HepG2 (cell line): ENCODE measurements around the gene OCSTAMP. TPM values are rescaled to one million over a fixed set of nuclear protein-coding genes. Genes with fewer than 3 reads are reported as not detected.

ENCODE experiments used
- ATAC-seq: fragments of 200-7000 bp; cut with Tn5 transposase; 3 replicates; pipeline ENCODE4 v1.9.1; 2020; ENCODE audit warnings: mild to moderate bottlenecking, moderate library complexity
- BruUV-seq: library from RNA; stranded (reverse); fragments of 400-500 nt; replicated peaks from 2 replicates; lab custom pipeline; 2021; lab: Mats Ljungman, UMichigan
- CTCF ChIA-PET: fragments of 300-600 bp; formaldehyde crosslinking; extraction: SDS; loops from one replicate; lab custom pipeline; 2021; ENCODE audit warnings: low total read pairs, inconsistent platforms, low intra/inter-chr PET ratio; lab: Yijun Ruan, JAX
- POLR2A ChIA-PET: fragments of 350-600 bp; sonication (Branson Sonifier 250); formaldehyde crosslinking; loops from one replicate; lab custom pipeline; 2020; ENCODE audit warnings: antibody characterized with exemption, inconsistent platforms; lab: Yijun Ruan, JAX
- DNase-seq: peaks from one replicate; pipeline ENCODE4 v3.0.0-alpha.2; 2015; ENCODE audit warnings: low spot score
- FAIRE-seq: peaks from 3 replicates; lab custom pipeline; 2011; peaks lifted over from hg19 to GRCh38; lab: Jason Lieb, UNC
- H2AFZ ChIP-seq: one replicate; pipeline ENCODE4 v1.6.1; 2011; ENCODE audit warnings: low read length, inconsistent platforms
- H3K27ac ChIP-seq: fragments of 300-600 bp; 3 replicates; pipeline ENCODE4 v1.8.0; 2011; ENCODE audit warnings: mixed run types, mild to moderate bottlenecking, mixed read lengths, low read length, inconsistent platforms; ENCODE audit not compliant: insufficient read depth; ENCODE audit errors: extremely low read length
- H3K27me3 ChIP-seq, 2 experiments: fragments of 200-600 bp in 1 of 2; 2 replicates in 1 of 2; 3 replicates in 1 of 2; pipeline versions ENCODE4 v1.6.0 to v1.8.0; 2011; ENCODE audit warnings: low read length in 2 of 2, mild to moderate bottlenecking in 2 of 2, moderate library complexity in 2 of 2, inconsistent platforms in 1 of 2; ENCODE audit not compliant: insufficient read depth in 2 of 2, control insufficient read depth in 1 of 2
- H3K36me3 ChIP-seq, 2 experiments: fragments of 200-600 bp in 1 of 2; replicated peaks in 1 of 2; 2 replicates in 1 of 2; 3 replicates in 1 of 2; pipeline versions ENCODE4 v1.5.1 to v1.8.0; 2011; ENCODE audit warnings: low read length in 2 of 2, inconsistent platforms in 1 of 2; ENCODE audit not compliant: insufficient read depth in 2 of 2, control insufficient read depth in 1 of 2
- H3K4me1 ChIP-seq: 2 replicates; pipeline ENCODE4 v1.5.1; 2012; ENCODE audit warnings: low read length, inconsistent platforms; ENCODE audit not compliant: insufficient read depth
- H3K4me2 ChIP-seq: 2 replicates; pipeline ENCODE4 v1.6.0; 2011; ENCODE audit warnings: low read depth, low read length, inconsistent platforms
- H3K4me3 ChIP-seq, 3 experiments: fragments of 200-600 bp in 1 of 3; sonication (generic), shearing (Covaris generic) in 1 of 3; replicated peaks in 1 of 3; 2 replicates each; pipeline ENCODE4 v1.5.1; 2011 to 2016; ENCODE audit warnings: low read length in 3 of 3, inconsistent platforms in 2 of 3, low read depth in 2 of 3, mild to moderate bottlenecking in 2 of 3, control low read depth in 1 of 3, mixed read lengths in 1 of 3; ENCODE audit not compliant: insufficient read depth in 1 of 3
- H3K79me2 ChIP-seq: one replicate; pipeline ENCODE4 v1.6.1; 2011; ENCODE audit warnings: low read length, inconsistent platforms; ENCODE audit not compliant: insufficient read depth
- H3K9ac ChIP-seq: 2 replicates; pipeline ENCODE4 v1.6.0; 2011; ENCODE audit warnings: mild to moderate bottlenecking, low read depth, low read length, inconsistent platforms; ENCODE audit not compliant: insufficient read depth
- H3K9me3 ChIP-seq: 2 replicates; pipeline ENCODE4 v1.5.1; 2012; ENCODE audit warnings: mild to moderate bottlenecking, low read length
- H4K20me1 ChIP-seq: 2 replicates; pipeline ENCODE4 v1.6.0; 2011; ENCODE audit warnings: inconsistent platforms, mild to moderate bottlenecking, low read length, moderate library complexity; ENCODE audit not compliant: insufficient read depth
- GLI4 ChIP-seq: sonication (generic); formaldehyde crosslinking; IDR thresholded peaks from 2 replicates; pipeline ENCODE4 v1.5.1; 2020; ENCODE audit warnings: missing genetic modification reagents, mild to moderate bottlenecking, moderate library complexity, borderline replicate concordance
- HNRNPLL ChIP-seq: fragments of 200-400 bp; formaldehyde crosslinking; IDR thresholded peaks from 2 replicates; pipeline ENCODE4 v1.6.1; 2017; ENCODE audit warnings: mild to moderate bottlenecking, low read depth, low read length; ENCODE audit not compliant: poor library complexity, severe bottlenecking
- HOXA7 ChIP-seq: sonication (generic); formaldehyde crosslinking; IDR thresholded peaks from 2 replicates; pipeline ENCODE4 v1.8.1; 2022; ENCODE audit warnings: mild to moderate bottlenecking, missing genetic modification reagents, moderate library complexity
- TCF12 ChIP-seq, 2 experiments: fragments of 450-650 bp in 1 of 2; sonication (generic) in 1 of 2; formaldehyde crosslinking in 1 of 2; IDR thresholded peaks; 2 replicates each; pipeline versions ENCODE4 v1.6.1 to v1.8.0; 2017 to 2022; ENCODE audit warnings: antibody characterized with exemption in 1 of 2, mild to moderate bottlenecking in 1 of 2, missing genetic modification reagents in 1 of 2, moderate library complexity in 1 of 2
- ZNF10 ChIP-seq: sonication (generic); formaldehyde crosslinking; IDR thresholded peaks from 2 replicates; pipeline ENCODE4 v1.4.0; 2020; ENCODE audit warnings: mild to moderate bottlenecking, low read depth, missing genetic modification reagents, borderline replicate concordance
- ZNF883 ChIP-seq: sonication (generic); formaldehyde crosslinking; IDR thresholded peaks from 2 replicates; pipeline ENCODE4 v1.5.1; 2020; ENCODE audit warnings: mild to moderate bottlenecking, missing genetic modification reagents; ENCODE audit errors: not compliant biosample characterization
- WGBS: methylation state at CpG from one replicate; pipeline ENCODE4 v1.1.6; 2017; ENCODE audit warnings: low lambda C conversion rate; 5-methylcytosine and 5-hydroxymethylcytosine counted together
- in situ Hi-C: cut with HindIII; loops from 2 replicates; pipeline ENCODE4 v1.10.0; 2017; ENCODE audit warnings: low pct_unique_long_range_greater_than_20kb; ENCODE audit not compliant: extremely low pct_ligation_motif_present
- intact Hi-C: fragments of 100-400 bp; cut with micrococcal nuclease; formaldehyde crosslinking; loops from one replicate; pipeline ENCODE4 v1.10.0; 2022; ENCODE audit not compliant: unreplicated experiment
- polyA plus RNA-seq, 8 experiments: library from polyadenylated mRNA; depleted of rRNA in 3 of 8; stranded (reverse) in 7 of 8; unstranded in 1 of 8; fragments of >200 nt; fragmentation: Illumina TruSeq in 4 of 8; extraction: Trizol in 4 of 8; gene quantifications; 2 replicates each; pipeline versions ENCODE4 v1.2.1 to v1.2.3, GENCODE V29; 2011 to 2016; ENCODE audit warnings: low read depth in 4 of 8, missing spikeins in 1 of 8, mixed read lengths in 1 of 8; ENCODE audit not compliant: insufficient read depth in 1 of 8
- total RNA-seq, 5 experiments: library from RNA; depleted of rRNA; stranded (reverse); fragments of >200 nt; fragmentation: Illumina TruSeq; extraction: Trizol; gene quantifications; 2 replicates each; pipeline ENCODE4 v1.2.3, GENCODE V29; 2016; ENCODE audit warnings: low read depth in 1 of 5
- TF ChIP-seq, protein P1 (sequence below): sonication (generic); formaldehyde crosslinking; IDR thresholded peaks from 2 replicates; pipeline ENCODE4 v1.4.0; 2020; ENCODE audit warnings: mild to moderate bottlenecking, missing genetic modification reagents
- TF ChIP-seq, protein P2 (sequence below): sonication (generic); formaldehyde crosslinking; IDR thresholded peaks from 2 replicates; pipeline ENCODE4 v1.8.1; 2023; ENCODE audit warnings: missing genetic modification reagents, inconsistent platforms, borderline replicate concordance
- TF ChIP-seq, protein P3 (sequence below): sonication (generic); formaldehyde crosslinking; IDR thresholded peaks from 2 replicates; pipeline ENCODE4 v1.4.0; 2020; ENCODE audit warnings: missing genetic modification reagents, mild to moderate bottlenecking, borderline replicate concordance

Gene OCSTAMP
- total and polyA plus RNA-seq, 2 of the 13 experiments (the other 11 are each of a cell fraction or from before 2014, with no cell fraction given), result not detected

DNA sequence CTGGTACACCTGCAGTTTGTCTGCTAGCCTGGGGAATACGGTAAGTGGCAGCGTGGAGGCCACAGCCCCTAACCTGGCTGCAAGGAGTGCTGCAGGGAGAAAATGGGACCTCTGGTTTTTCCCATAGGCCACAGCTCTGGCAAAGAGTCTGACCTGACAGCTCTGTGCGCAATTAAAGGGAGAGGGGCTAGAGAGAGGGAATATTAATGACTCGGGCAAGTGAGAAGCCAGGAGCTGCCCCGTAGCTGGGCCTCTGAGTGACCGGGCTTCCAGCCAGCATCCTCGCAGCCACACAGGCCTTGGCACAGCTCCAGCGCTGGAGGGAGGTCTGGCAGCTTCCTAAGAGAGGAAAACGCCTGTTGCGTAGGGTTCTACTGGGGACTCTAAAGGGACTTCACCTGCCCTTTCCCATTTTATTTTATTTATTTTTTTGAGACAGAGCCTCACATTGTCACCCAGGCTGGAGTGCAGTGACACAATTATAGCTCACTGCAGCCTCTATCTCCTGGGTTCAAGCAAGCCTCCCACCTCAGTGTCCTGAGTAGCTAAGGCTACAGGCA lies 18.2 kb upstream of the OCSTAMP start (continued):
- TF ChIP-seq, protein P1, sequence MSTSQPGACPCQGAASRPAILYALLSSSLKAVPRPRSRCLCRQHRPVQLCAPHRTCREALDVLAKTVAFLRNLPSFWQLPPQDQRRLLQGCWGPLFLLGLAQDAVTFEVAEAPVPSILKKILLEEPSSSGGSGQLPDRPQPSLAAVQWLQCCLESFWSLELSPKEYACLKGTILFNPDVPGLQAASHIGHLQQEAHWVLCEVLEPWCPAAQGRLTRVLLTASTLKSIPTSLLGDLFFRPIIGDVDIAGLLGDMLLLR (CRISPR knock-in tag), result no peak
- TF ChIP-seq ZNF883 (peak; percentile 25), HNRNPLL (peak; percentile 49)

DNA sequence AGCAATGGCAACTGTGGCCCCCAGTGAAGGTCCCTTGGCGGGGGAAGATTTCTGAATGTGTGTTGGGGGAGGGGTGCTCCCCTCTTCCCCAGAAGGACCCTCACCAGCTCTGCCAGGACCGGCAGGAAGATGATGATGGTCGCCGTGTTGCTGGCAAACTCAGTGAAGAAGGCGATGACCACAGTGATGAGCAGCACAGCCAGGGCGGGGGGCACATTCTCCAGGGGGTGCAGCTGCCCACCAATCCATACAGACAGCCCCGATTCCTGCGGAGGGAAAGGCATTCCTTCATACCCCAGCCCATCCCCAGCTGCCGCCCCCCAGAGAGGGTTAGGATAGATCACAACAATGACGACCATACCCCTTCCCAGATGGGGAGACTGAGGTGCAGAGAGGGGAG lies 15.7 kb upstream of the OCSTAMP start:
- FAIRE-seq, result no peak
- intact Hi-C loops, result no loop called here

More for the DNA sequence above, 15.7 kb upstream of the OCSTAMP start:
- H2AFZ ChIP-seq, result no peak overlapping the region
- POLR2A ChIA-PET, result no interaction called here
- 97% methylated on average over 10 of the region's 10 CpGs for WGBS
- H3K79me2 ChIP-seq, result no peaks in the 10 kb centered on the region
- H3K4me1 ChIP-seq, result peaks cover 57% of the 10 kb centered on the region
- no peak for ATAC-seq
- no peak overlapping the region for H3K27ac ChIP-seq
- no peaks in the 10 kb centered on the region for H3K27me3 ChIP-seq
- no peak overlapping the region for H3K9ac ChIP-seq
- H4K20me1 ChIP-seq, result no peaks in the 10 kb centered on the region
- in situ Hi-C loops, result loop anchor here (5.0 kb wide), 1 partner anchor 71 kb away; no protein-coding TSS in a partner anchor
- DNase-seq, result no peak
- no peaks in the 10 kb centered on the region for H3K9me3 ChIP-seq
- no peaks in the 10 kb centered on the region; a peak in 1 of 5 replicates for H3K36me3 ChIP-seq
- H3K4me3 ChIP-seq, result no peak overlapping the region
- TF ChIP-seq HOXA7 (CRISPR knock-in tag) (no peak), ZNF10 (CRISPR knock-in tag) (no peak), GLI4 (CRISPR knock-in tag) (no peak), TCF12 (IDR thresholded peaks at IDR 0.05) (no peak), TCF12 (CRISPR knock-in tag; IDR thresholded peaks at IDR 0.05) (no peak)
- TF ChIP-seq, protein P2, sequence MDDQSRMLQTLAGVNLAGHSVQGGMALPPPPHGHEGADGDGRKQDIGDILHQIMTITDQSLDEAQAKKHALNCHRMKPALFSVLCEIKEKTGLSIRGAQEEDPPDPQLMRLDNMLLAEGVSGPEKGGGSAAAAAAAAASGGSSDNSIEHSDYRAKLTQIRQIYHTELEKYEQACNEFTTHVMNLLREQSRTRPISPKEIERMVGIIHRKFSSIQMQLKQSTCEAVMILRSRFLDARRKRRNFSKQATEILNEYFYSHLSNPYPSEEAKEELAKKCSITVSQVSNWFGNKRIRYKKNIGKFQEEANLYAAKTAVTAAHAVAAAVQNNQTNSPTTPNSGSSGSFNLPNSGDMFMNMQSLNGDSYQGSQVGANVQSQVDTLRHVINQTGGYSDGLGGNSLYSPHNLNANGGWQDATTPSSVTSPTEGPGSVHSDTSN (CRISPR knock-in tag), result no peak
- TF ChIP-seq, protein P3, sequence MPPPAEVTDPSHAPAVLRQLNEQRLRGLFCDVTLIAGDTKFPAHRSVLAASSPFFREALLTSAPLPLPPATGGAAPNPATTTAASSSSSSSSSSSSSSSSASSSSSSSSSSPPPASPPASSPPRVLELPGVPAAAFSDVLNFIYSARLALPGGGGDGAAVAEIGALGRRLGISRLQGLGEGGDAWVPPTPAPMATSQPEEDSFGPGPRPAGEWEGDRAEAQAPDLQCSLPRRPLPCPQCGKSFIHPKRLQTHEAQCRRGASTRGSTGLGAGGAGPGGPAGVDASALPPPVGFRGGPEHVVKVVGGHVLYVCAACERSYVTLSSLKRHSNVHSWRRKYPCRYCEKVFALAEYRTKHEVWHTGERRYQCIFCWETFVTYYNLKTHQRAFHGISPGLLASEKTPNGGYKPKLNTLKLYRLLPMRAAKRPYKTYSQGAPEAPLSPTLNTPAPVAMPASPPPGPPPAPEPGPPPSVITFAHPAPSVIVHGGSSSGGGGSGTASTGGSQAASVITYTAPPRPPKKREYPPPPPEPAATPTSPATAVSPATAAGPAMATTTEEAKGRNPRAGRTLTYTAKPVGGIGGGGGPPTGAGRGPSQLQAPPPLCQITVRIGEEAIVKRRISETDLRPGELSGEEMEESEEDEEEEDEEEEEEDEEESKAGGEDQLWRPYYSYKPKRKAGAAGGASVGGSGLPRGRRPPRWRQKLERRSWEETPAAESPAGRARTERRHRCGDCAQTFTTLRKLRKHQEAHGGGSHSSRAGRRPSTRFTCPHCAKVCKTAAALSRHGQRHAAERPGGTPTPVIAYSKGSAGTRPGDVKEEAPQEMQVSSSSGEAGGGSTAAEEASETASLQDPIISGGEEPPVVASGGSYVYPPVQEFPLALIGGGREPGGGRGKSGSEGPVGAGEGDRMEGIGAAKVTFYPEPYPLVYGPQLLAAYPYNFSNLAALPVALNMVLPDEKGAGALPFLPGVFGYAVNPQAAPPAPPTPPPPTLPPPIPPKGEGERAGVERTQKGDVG, result no peak
- no TSS peak for BruUV-seq
- CTCF ChIA-PET, result no interaction called here
- no peak overlapping the region for H3K4me2 ChIP-seq
